Thoracic aorta (tissue), 2 donors: ENCODE results near the gene CDK8. TPM values are rescaled to one million over a fixed set of nuclear protein-coding genes. Genes with fewer than 3 reads are reported as not detected.
"Not testable (repeated sequence)": the region's sequence is repeated elsewhere in the genome, so short reads cannot be mapped to it uniquely, and the experiment has no call there.

Source experiments
- ATAC-seq: fragments of 150-250 bp; one replicate; pipeline ENCODE4 v1.8.0; 2017; ENCODE audit warnings: low read depth; ENCODE audit not compliant: insufficient number of reproducible peaks, low FRiP score
- DNase-seq: peaks from one replicate; pipeline ENCODE4 v3.0.0-alpha.2; 2020; ENCODE audit warnings: low spot score
- H3K27ac ChIP-seq, 2 donors: fragments of 200-600 bp; sonication (generic); 1 replicate in 1 of 2; 2 replicates in 1 of 2; pipeline ENCODE4 v1.5.1; 2016; ENCODE audit warnings: mild to moderate bottlenecking in 2 of 2, moderate library complexity in 2 of 2
- H3K27me3 ChIP-seq: fragments of 200-600 bp; sonication (generic); replicated peaks from 2 replicates; pipeline ENCODE4 v1.6.0; 2016; ENCODE audit warnings: mild to moderate bottlenecking; ENCODE audit not compliant: insufficient read depth
- H3K36me3 ChIP-seq: fragments of 200-600 bp; sonication (generic); one replicate; pipeline ENCODE4 v1.5.1; 2016
- H3K4me1 ChIP-seq, 2 donors: fragments of 200-600 bp; sonication (generic); 1 replicate in 1 of 2; 2 replicates in 1 of 2; pipeline versions ENCODE4 v1.5.1 to v1.6.0; 2016; ENCODE audit warnings: low read depth in 2 of 2, mild to moderate bottlenecking in 1 of 2; ENCODE audit not compliant: control insufficient read depth in 1 of 2
- H3K4me3 ChIP-seq: fragments of 200-600 bp; sonication (generic); 2 replicates; pipeline ENCODE4 v1.5.1; 2016; ENCODE audit warnings: mild to moderate bottlenecking
- H3K9me3 ChIP-seq: fragments of 200-600 bp; sonication (generic); 2 replicates; pipeline ENCODE4 v1.5.1; 2016
- CTCF ChIP-seq: fragments of 200-600 bp; sonication (generic); IDR thresholded peaks from one replicate; pipeline ENCODE4 v1.5.1; 2019; ENCODE audit warnings: antibody characterized with exemption
- total RNA-seq, 2 donors: library from RNA; depleted of rRNA; stranded (reverse); fragments of >200 nt; gene quantifications; one replicate each; pipeline versions ENCODE4 v1.1.0 to v1.2.3, GENCODE V29; 2016

CDK8 gene
- total RNA-seq, 2 donors from 2014 or later = 5.8 to 11.2 TPM

DNA sequence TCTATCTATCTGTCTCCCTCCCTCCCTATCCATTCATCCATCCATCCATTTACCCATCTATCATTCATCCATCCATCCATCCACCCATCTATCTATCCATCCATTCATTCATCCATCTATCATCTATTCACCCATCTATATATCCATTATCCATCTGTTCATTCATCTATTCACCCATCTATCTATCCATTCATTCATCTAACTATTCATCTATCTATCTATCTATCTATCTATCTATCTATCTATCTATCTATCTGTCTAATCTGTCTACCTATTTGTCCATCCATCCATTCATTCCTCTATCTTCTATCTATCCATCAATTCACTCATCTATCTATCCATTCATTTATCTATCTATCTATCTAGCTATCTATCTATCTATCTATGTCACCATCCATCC, 4.4 kb upstream of the CDK8 start:
- H3K4me3 ChIP-seq = no peak overlapping the region
- no peak for DNase-seq
- H3K36me3 ChIP-seq = no peaks in the 10 kb centered on the region
- H3K27ac ChIP-seq = no peak overlapping the region
- H3K4me1 ChIP-seq = no peaks in the 10 kb centered on the region
- no peak for TF ChIP-seq CTCF
- no peaks in the 10 kb centered on the region for H3K9me3 ChIP-seq
- no peak for ATAC-seq
- H3K27me3 ChIP-seq = no peaks in the 10 kb centered on the region

- H3K27me3 ChIP-seq, H3K36me3 ChIP-seq, H3K27ac ChIP-seq, H3K4me3 ChIP-seq, DNase-seq, ATAC-seq, H3K9me3 ChIP-seq: not testable (repeated sequence)
- H3K4me1 ChIP-seq = peaks cover 7 to 21% of the 10 kb centered on the region in 2 donors
Observed at GRCh38 chr13:26252006-26252405, 1.9 kb upstream of the CDK8 start.

GRCh38 chr13:26253262-26253786, 605 bp upstream of the CDK8 start:
- Histone ChIP-seq H3K27me3 (no peaks in the 10 kb centered on the region), H3K9me3 (no peaks in the 10 kb centered on the region), H3K4me1 (peaks cover 7 to 23% of the 10 kb centered on the region in 2 donors), H3K27ac (peak overlapping the region; percentile 76 to 87), H3K36me3 (no peaks in the 10 kb centered on the region), H3K4me3 (peak overlapping the region; percentile 81)
- DNase-seq (no peak), ATAC-seq (no peak)
- no peak for TF ChIP-seq CTCF

GRCh38 chr13:26254583-26255111, 718 bp downstream of the CDK8 start:
- peak; percentile 6 for DNase-seq

GRCh38 chr13:26255115-26255514, 1.2 kb downstream of the CDK8 start:
- no peak for TF ChIP-seq CTCF
- Histone ChIP-seq H3K9me3 (no peaks in the 10 kb centered on the region), H3K36me3 (no peaks in the 10 kb centered on the region), H3K4me1 (peaks cover 7 to 23% of the 10 kb centered on the region in 2 donors), H3K27ac (peak overlapping the region; percentile 76 to 87), H3K4me3 (peak overlapping the region; percentile 81), H3K27me3 (no peaks in the 10 kb centered on the region)
- ATAC-seq = no peak
- no peak for DNase-seq

More at GRCh38 chr13:26254583-26255111, 718 bp downstream of the CDK8 start:
- peak overlapping the region; percentile 76 to 87 for H3K27ac ChIP-seq
- H3K4me3 ChIP-seq = peak overlapping the region; percentile 81
- no peak for TF ChIP-seq CTCF
- H3K27me3 ChIP-seq = no peaks in the 10 kb centered on the region
- H3K9me3 ChIP-seq = no peaks in the 10 kb centered on the region
- peak; percentile 38 for ATAC-seq
- no peaks in the 10 kb centered on the region for H3K36me3 ChIP-seq
- H3K4me1 ChIP-seq = peaks cover 7 to 23% of the 10 kb centered on the region in 2 donors
